GM19099 (cell line): Measurements from ENCODE around the gene GAS7.
A peak's percentile ranks its signal among the peaks of the same experiment; 100 is the strongest.

ENCODE experiments used
- POLR2A ChIP-seq: IDR thresholded peaks from 3 replicates; pipeline ENCODE4 v1.6.1; 2011; ENCODE audit warnings: low read depth; ENCODE audit not compliant: insufficient read length; ENCODE audit errors: extremely low read depth

GAS7 gene

GRCh38 chr17:10072086-10072485, 126.3 kb downstream of the GAS7 start:
- no peak for TF ChIP-seq POLR2A

GRCh38 chr17:10071141-10071540, 127.3 kb downstream of the GAS7 start:
- TF ChIP-seq POLR2A = no peak

- no peak for TF ChIP-seq POLR2A
Measured at GRCh38 chr17:10070690-10071089, 127.7 kb downstream of the GAS7 start.

GRCh38 chr17:10069301-10069700, 129.1 kb downstream of the GAS7 start:
- no peak for TF ChIP-seq POLR2A

GRCh38 chr17:10067446-10068143, 130.8 kb downstream of the GAS7 start:
- no peak for TF ChIP-seq POLR2A

GRCh38 chr17:10064536-10064935, 133.9 kb downstream of the GAS7 start:
- TF ChIP-seq POLR2A = no peak

GRCh38 chr17:10063730-10064241, 134.6 kb downstream of the GAS7 start:
- TF ChIP-seq POLR2A = no peak

GRCh38 chr17:10062691-10063385, 135.6 kb downstream of the GAS7 start:
- no peak for TF ChIP-seq POLR2A

GRCh38 chr17:10061111-10061845, 137.1 kb downstream of the GAS7 start:
- no peak for TF ChIP-seq POLR2A

GRCh38 chr17:10060526-10060925, 137.9 kb downstream of the GAS7 start:
- no peak for TF ChIP-seq POLR2A

- TF ChIP-seq POLR2A = no peak
Measured at GRCh38 chr17:10059684-10060211, 138.7 kb downstream of the GAS7 start.

- TF ChIP-seq POLR2A = peak; percentile 30
Measured at GRCh38 chr17:10058921-10059683, 139.3 kb downstream of the GAS7 start.

GRCh38 chr17:10055262-10055975, 143.0 kb downstream of the GAS7 start:
- no peak for TF ChIP-seq POLR2A

- TF ChIP-seq POLR2A = no peak
Measured at GRCh38 chr17:10053782-10054540, 144.4 kb downstream of the GAS7 start.
